H1 (cell line): ENCODE data around the gene MYBL2. TPM values are rescaled to one million over a fixed set of nuclear protein-coding genes. Genes with fewer than 3 reads are reported as not detected.

ENCODE experiments used
- CHD7 ChIP-seq: fragments of 300-600 bp; sonication (generic); IDR thresholded peaks from 2 replicates; pipeline ENCODE4 v1.7.1; 2012; ENCODE audit warnings: low read length, moderate library complexity, mild to moderate bottlenecking, inconsistent platforms; ENCODE audit not compliant: insufficient replicate concordance
- SP2 ChIP-seq: IDR thresholded peaks from 2 replicates; pipeline ENCODE4 v1.6.1; 2012; ENCODE audit warnings: mild to moderate bottlenecking, low read length, inconsistent platforms
- polyA plus RNA-seq, 7 experiments: library from polyadenylated mRNA; depleted of rRNA in 3 of 7; stranded (reverse) in 5 of 7; unstranded in 2 of 7; fragments of >200 nt in 5 of 7; fragments of 200-250 nt in 2 of 7; gene quantifications; 1 replicate in 5 of 7; 2 replicates in 1 of 7; 4 replicates in 1 of 7; pipeline versions ENCODE4 v1.2.1 to v1.2.3, GENCODE V29; 2011 to 2013; ENCODE audit warnings: missing spikeins in 2 of 7, mixed read lengths in 2 of 7
- total RNA-seq: library from RNA; stranded (reverse); fragmentation: NEBNext Ultra II Directional; extraction: Animal tissue kit (Norgen Biotek cat#: 25700); gene quantifications from 2 replicates; pipeline ENCODE4 v1.2.1, GENCODE V29; 2021

The MYBL2 gene
- total and polyA plus RNA-seq, 2 of the 8 experiments (the other 6 are each of a cell fraction or from before 2014, with no cell fraction given): 75.3 to 207 TPM

- TF ChIP-seq CHD7: no peak
- no peak for TF ChIP-seq SP2
- TF ChIP-seq, all 59 proteins: peak for 0
Measured at GRCh38 chr20:43682446-43682845, 15.5 kb downstream of the MYBL2 start (continued).
